HL-60 (cell line): Measurements from ENCODE around the gene ARHGEF12.

Experiments
- DNase-seq, 2 experiments: peaks; one replicate each; pipeline ENCODE4 v3.0.0-alpha.2; 2010 to 2020; ENCODE audit warnings: low read depth in 1 of 2, low spot score in 1 of 2
- H3K27ac ChIP-seq: fragments of 250-450 bp; sonication (Bioruptor Pico); replicated peaks from 2 replicates; pipeline ENCODE4 v1.5.1; 2020; ENCODE audit warnings: mild to moderate bottlenecking, moderate library complexity
- H3K27me3 ChIP-seq: fragments of 250-450 bp; sonication (Bioruptor Pico); 2 replicates; pipeline ENCODE4 v1.5.1; 2021; ENCODE audit warnings: mild to moderate bottlenecking, moderate library complexity; ENCODE audit not compliant: insufficient read depth, poor library complexity, severe bottlenecking
- H3K4me3 ChIP-seq: replicated peaks from 2 replicates; pipeline ENCODE4 v1.5.1; 2011; ENCODE audit warnings: mild to moderate bottlenecking, control low read depth, low read length; ENCODE audit not compliant: insufficient read depth
- CTCF ChIP-seq: IDR thresholded peaks from one replicate; pipeline ENCODE4 v1.5.1; 2011; ENCODE audit warnings: low read length, control low read depth, inconsistent platforms; ENCODE audit not compliant: insufficient read depth
- GABPA ChIP-seq: IDR thresholded peaks from 2 replicates; pipeline ENCODE4 v1.6.1; 2012; ENCODE audit warnings: low read depth
- POLR2AphosphoS5 ChIP-seq: IDR thresholded peaks from 2 replicates; pipeline ENCODE4 v1.6.1; 2012; ENCODE audit warnings: low read depth
- REST ChIP-seq: IDR thresholded peaks from 2 replicates; pipeline ENCODE4 v1.6.1; 2012; ENCODE audit warnings: low read depth; ENCODE audit not compliant: insufficient replicate concordance
- SPI1 ChIP-seq: IDR thresholded peaks from 2 replicates; pipeline ENCODE4 v1.6.1; 2012; ENCODE audit warnings: low read depth, mild to moderate bottlenecking, borderline replicate concordance

The ARHGEF12 gene

GRCh38 chr11:120316880-120317688 lies 19.1 kb upstream of the ARHGEF12 start:
- H3K4me3 ChIP-seq, result no peak overlapping the region
- TF ChIP-seq SPI1 (no peak), REST (no peak), POLR2AphosphoS5 (no peak), CTCF (no peak)
- DNase-seq, result no peak
- H3K27ac ChIP-seq, result no peak overlapping the region
- H3K27me3 ChIP-seq, result peaks cover 14% of the 10 kb centered on the region

GRCh38 chr11:120317689-120318480 lies 18.3 kb upstream of the ARHGEF12 start:
- Histone ChIP-seq H3K27ac (no peak overlapping the region), H3K4me3 (no peak overlapping the region), H3K27me3 (peaks cover 17% of the 10 kb centered on the region)
- TF ChIP-seq CTCF (no peak), SPI1 (no peak), GABPA (no peak), REST (no peak), POLR2AphosphoS5 (no peak)
- no peak for DNase-seq

GRCh38 chr11:120318906-120319305 lies 17.3 kb upstream of the ARHGEF12 start:
- TF ChIP-seq GABPA, result no peak
- no peak for TF ChIP-seq CTCF
- TF ChIP-seq POLR2AphosphoS5, result no peak
- no peak for TF ChIP-seq REST
- TF ChIP-seq SPI1, result no peak
- H3K27ac ChIP-seq, result no peak overlapping the region
- no peak for DNase-seq
- no peak overlapping the region for H3K4me3 ChIP-seq
- peaks cover 22% of the 10 kb centered on the region for H3K27me3 ChIP-seq
